22Rv1 (cell line): ENCODE data around the gene KLK14.

Experiments
- H3K27ac ChIP-seq: fragments of 450-650 bp; 2 replicates; pipeline ENCODE4 v1.5.1; 2017
- ZFX ChIP-seq: fragments of 450-650 bp; IDR thresholded peaks from 2 replicates; pipeline ENCODE4 v1.6.1; 2017; ENCODE audit warnings: antibody characterized with exemption, borderline replicate concordance
- TF ChIP-seq, protein P1 (sequence below): fragments of 450-650 bp; IDR thresholded peaks from 2 replicates; pipeline ENCODE4 v1.5.1; 2017; ENCODE audit warnings: mild to moderate bottlenecking

KLK14 gene

DNA sequence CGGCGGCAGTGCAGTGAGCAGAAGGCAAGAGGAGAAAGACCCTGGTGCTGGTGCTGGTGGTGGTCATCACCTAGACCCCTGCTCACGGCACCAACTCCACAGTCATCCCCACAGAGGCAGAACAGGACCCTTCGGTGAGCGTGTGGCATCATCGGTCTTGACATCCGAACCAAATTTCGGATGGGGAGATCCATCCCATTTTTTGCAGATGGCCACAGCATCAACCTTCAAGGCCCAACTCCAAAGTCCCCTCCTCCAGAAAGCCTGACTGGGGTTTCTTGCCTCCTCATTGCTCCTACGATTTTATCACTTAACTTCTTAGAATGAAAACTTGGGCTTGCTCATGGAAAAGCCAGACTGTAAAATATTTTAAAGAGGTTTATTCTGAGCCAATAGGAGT is 39.2 kb downstream of the KLK14 start:
- no peak for TF ChIP-seq ZFX
- TF ChIP-seq, protein P1, sequence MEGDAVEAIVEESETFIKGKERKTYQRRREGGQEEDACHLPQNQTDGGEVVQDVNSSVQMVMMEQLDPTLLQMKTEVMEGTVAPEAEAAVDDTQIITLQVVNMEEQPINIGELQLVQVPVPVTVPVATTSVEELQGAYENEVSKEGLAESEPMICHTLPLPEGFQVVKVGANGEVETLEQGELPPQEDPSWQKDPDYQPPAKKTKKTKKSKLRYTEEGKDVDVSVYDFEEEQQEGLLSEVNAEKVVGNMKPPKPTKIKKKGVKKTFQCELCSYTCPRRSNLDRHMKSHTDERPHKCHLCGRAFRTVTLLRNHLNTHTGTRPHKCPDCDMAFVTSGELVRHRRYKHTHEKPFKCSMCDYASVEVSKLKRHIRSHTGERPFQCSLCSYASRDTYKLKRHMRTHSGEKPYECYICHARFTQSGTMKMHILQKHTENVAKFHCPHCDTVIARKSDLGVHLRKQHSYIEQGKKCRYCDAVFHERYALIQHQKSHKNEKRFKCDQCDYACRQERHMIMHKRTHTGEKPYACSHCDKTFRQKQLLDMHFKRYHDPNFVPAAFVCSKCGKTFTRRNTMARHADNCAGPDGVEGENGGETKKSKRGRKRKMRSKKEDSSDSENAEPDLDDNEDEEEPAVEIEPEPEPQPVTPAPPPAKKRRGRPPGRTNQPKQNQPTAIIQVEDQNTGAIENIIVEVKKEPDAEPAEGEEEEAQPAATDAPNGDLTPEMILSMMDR = no peak
- no peak overlapping the region for H3K27ac ChIP-seq

DNA sequence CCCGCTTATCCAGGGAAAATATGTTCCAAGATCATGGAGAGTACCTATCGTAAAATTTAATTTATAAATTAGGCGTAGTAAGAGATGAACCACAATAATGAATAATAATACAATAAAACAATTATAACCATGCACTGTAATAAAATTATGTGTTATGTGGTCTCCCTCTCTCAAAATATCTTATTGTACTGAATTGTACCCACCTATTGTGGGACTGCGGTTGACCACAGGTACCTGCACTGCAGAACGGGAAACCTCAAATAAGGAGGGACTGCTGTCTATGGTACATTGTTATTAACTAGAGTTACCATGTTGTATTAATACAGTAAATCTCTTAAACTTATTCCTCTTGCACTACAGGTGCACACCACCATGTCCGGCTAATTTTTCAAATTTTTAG is 42.5 kb downstream of the KLK14 start:
- no peak overlapping the region for H3K27ac ChIP-seq
- TF ChIP-seq, protein P1 = no peak
- TF ChIP-seq ZFX = no peak

DNA sequence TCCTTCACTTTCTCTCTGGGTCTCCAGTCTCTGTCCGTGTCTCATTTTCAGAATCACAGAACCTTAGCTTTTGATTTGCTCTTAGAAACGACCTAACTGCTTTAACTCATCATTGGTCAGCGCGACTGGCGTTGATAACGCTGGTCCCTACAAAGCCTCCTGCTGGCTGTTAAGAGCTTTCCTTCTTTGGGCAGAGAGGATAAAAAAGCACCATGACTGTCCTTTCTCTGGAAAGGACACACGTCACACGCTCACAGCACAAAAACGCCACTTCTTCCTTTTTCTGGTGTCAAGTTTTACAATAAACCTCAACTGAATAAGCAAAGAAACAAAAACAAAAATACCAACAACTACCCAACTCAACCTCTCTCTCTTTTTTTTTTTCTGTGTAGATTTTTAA is 46.2 kb downstream of the KLK14 start:
- no peak for TF ChIP-seq ZFX
- TF ChIP-seq, protein P1 = no peak
- no peak overlapping the region for H3K27ac ChIP-seq

DNA sequence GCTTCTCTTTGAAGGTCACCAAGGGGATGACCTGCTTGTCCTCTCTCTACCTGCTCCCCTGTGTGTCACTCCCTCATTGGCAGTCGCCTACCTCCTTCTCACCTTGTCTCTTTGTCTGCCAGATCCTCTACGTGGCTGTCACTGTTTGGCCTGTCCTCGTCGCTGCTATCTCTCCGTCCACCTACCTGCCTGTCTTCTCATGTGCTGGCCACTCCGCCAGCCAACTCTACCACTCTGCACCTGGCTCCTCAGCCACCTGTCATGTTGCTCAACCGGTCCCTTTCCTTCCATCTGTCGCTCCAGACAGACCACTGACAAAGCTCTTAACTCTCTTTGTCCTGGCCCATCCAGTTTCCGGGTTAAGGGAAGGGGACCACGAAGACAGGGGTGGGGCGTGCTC is 48.0 kb downstream of the KLK14 start, which contains the start of gene KLK12:
Gene KLK12, minus strand, starts transcription at position 299 of the 400 bp plus-strand sequence. CDS start 381 bp downstream, outside the sequence.
- no peak within 1 kb of the TSS for H3K27ac ChIP-seq
- TF ChIP-seq ZFX = no peak
- TF ChIP-seq, protein P1 = no peak

DNA sequence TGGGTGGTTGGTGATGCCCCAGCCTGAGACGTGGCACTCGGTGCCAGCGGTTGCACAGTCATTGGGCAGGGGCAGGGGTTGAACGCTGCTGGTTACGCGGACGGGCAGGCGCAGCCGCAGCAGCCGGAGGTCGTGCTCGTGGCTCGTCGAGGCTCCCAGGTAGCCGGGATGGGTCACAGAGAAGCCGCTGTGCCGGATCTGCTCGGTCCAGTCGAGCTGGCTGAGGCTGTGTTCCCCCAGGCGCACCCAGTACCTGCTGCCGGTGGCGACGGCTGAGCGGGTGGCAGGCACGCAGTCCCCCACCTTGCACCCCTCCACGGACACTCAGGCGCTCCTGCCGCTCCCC is 50.8 kb downstream of the KLK14 start:
- no peak overlapping the region for H3K27ac ChIP-seq
- no peak for TF ChIP-seq ZFX
- TF ChIP-seq, protein P1 = no peak

DNA sequence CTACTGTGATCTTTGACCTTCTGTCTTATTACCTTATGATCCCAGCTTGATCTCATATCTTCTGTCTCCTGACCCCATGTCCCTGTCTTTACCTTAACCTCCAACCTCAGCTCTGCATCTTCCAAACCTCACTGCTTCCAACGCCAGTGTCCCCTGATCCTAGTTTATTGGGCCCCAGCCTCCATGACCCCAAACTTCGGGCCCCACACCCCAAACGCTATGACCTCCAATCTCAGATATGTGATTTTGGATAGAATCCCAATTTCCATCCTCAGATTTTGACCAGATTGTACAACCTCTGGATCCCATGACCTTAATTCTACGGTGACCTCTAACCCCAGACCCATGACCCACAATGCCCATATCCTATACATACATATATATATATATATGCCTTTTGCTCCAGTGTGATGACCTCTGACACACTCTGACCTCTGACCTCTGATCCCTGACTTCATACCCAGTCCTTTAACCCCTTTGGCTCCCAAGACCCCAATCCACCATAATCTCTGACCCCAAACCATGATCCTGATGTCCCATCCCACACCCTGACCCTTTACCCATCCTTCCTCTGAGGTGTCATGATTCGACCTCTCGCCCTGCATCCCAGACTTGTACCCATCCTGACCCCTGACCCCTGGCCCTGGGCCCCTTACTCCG is 51.3 kb downstream of the KLK14 start:
- no peak overlapping the region for H3K27ac ChIP-seq
- TF ChIP-seq ZFX = no peak
- TF ChIP-seq, protein P1 = no peak

DNA sequence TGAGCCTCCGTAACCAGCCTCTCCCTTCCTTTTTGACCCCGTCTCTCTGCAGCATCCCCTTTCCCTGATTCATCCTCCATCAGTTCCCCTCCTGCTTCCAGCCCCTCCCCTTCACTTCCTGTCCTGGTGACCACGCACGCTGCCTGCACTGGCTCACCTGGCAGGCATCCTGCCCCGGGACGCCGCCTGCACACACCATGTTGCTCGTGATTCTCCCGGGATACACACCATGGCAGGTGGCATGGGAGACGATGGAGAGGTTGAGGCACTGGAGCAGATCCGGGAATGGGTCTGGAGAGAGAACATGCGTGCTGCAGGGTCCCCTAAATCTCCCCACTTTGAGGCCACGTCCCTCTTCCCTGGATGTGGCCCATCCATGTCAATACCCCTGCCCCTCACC is 52.1 kb downstream of the KLK14 start:
- H3K27ac ChIP-seq = no peak overlapping the region
- TF ChIP-seq ZFX = no peak
- TF ChIP-seq, protein P1 = no peak
